HepG2 (cell line): Measurements from ENCODE around the gene AGBL2. TPM values are rescaled to one million over a fixed set of nuclear protein-coding genes. Genes with fewer than 3 reads are reported as not detected.
"Not testable (repeated sequence)": the region's sequence is repeated elsewhere in the genome, so short reads cannot be mapped to it uniquely, and the experiment has no call there.

ENCODE experiments used
- ATAC-seq: fragments of 200-7000 bp; cut with Tn5 transposase; 3 replicates; pipeline ENCODE4 v1.9.1; 2020; ENCODE audit warnings: mild to moderate bottlenecking, moderate library complexity
- BruUV-seq: library from RNA; stranded (reverse); fragments of 400-500 nt; replicated peaks from 2 replicates; lab custom pipeline; 2021; lab: Mats Ljungman, UMichigan
- CTCF ChIA-PET: fragments of 300-600 bp; formaldehyde crosslinking; extraction: SDS; loops from one replicate; lab custom pipeline; 2021; ENCODE audit warnings: low total read pairs, inconsistent platforms, low intra/inter-chr PET ratio; lab: Yijun Ruan, JAX
- POLR2A ChIA-PET: fragments of 350-600 bp; sonication (Branson Sonifier 250); formaldehyde crosslinking; loops from one replicate; lab custom pipeline; 2020; ENCODE audit warnings: antibody characterized with exemption, inconsistent platforms; lab: Yijun Ruan, JAX
- DNase-seq: peaks from one replicate; pipeline ENCODE4 v3.0.0-alpha.2; 2015; ENCODE audit warnings: low spot score
- FAIRE-seq: peaks from 3 replicates; lab custom pipeline; 2011; peaks lifted over from hg19 to GRCh38; lab: Jason Lieb, UNC
- H2AFZ ChIP-seq: one replicate; pipeline ENCODE4 v1.6.1; 2011; ENCODE audit warnings: low read length, inconsistent platforms
- H3K27ac ChIP-seq: fragments of 300-600 bp; 3 replicates; pipeline ENCODE4 v1.8.0; 2011; ENCODE audit warnings: mixed run types, mild to moderate bottlenecking, mixed read lengths, low read length, inconsistent platforms; ENCODE audit not compliant: insufficient read depth; ENCODE audit errors: extremely low read length
- H3K27me3 ChIP-seq, 2 experiments: fragments of 200-600 bp in 1 of 2; 2 replicates in 1 of 2; 3 replicates in 1 of 2; pipeline versions ENCODE4 v1.6.0 to v1.8.0; 2011; ENCODE audit warnings: low read length in 2 of 2, mild to moderate bottlenecking in 2 of 2, moderate library complexity in 2 of 2, inconsistent platforms in 1 of 2; ENCODE audit not compliant: insufficient read depth in 2 of 2, control insufficient read depth in 1 of 2
- H3K36me3 ChIP-seq, 2 experiments: fragments of 200-600 bp in 1 of 2; replicated peaks in 1 of 2; 2 replicates in 1 of 2; 3 replicates in 1 of 2; pipeline versions ENCODE4 v1.5.1 to v1.8.0; 2011; ENCODE audit warnings: low read length in 2 of 2, inconsistent platforms in 1 of 2; ENCODE audit not compliant: insufficient read depth in 2 of 2, control insufficient read depth in 1 of 2
- H3K4me1 ChIP-seq: 2 replicates; pipeline ENCODE4 v1.5.1; 2012; ENCODE audit warnings: low read length, inconsistent platforms; ENCODE audit not compliant: insufficient read depth
- H3K4me2 ChIP-seq: 2 replicates; pipeline ENCODE4 v1.6.0; 2011; ENCODE audit warnings: low read depth, low read length, inconsistent platforms
- H3K4me3 ChIP-seq, 3 experiments: fragments of 200-600 bp in 1 of 3; sonication (generic), shearing (Covaris generic) in 1 of 3; replicated peaks in 1 of 3; 2 replicates each; pipeline ENCODE4 v1.5.1; 2011 to 2016; ENCODE audit warnings: low read length in 3 of 3, inconsistent platforms in 2 of 3, low read depth in 2 of 3, mild to moderate bottlenecking in 2 of 3, control low read depth in 1 of 3, mixed read lengths in 1 of 3; ENCODE audit not compliant: insufficient read depth in 1 of 3
- H3K79me2 ChIP-seq: one replicate; pipeline ENCODE4 v1.6.1; 2011; ENCODE audit warnings: low read length, inconsistent platforms; ENCODE audit not compliant: insufficient read depth
- H3K9ac ChIP-seq: 2 replicates; pipeline ENCODE4 v1.6.0; 2011; ENCODE audit warnings: mild to moderate bottlenecking, low read depth, low read length, inconsistent platforms; ENCODE audit not compliant: insufficient read depth
- H3K9me3 ChIP-seq: 2 replicates; pipeline ENCODE4 v1.5.1; 2012; ENCODE audit warnings: mild to moderate bottlenecking, low read length
- H4K20me1 ChIP-seq: 2 replicates; pipeline ENCODE4 v1.6.0; 2011; ENCODE audit warnings: inconsistent platforms, mild to moderate bottlenecking, low read length, moderate library complexity; ENCODE audit not compliant: insufficient read depth
- RFXAP ChIP-seq: sonication (generic); formaldehyde crosslinking; IDR thresholded peaks from 2 replicates; pipeline ENCODE4 v1.4.0; 2020; ENCODE audit warnings: missing genetic modification reagents, borderline replicate concordance
- STAT5B ChIP-seq: sonication (generic); formaldehyde crosslinking; IDR thresholded peaks from 2 replicates; pipeline ENCODE4 v1.4.0; 2020; ENCODE audit warnings: missing genetic modification reagents
- ZBTB1 ChIP-seq: sonication (generic); formaldehyde crosslinking; IDR thresholded peaks from 2 replicates; pipeline ENCODE4 v1.4.0; 2020; ENCODE audit warnings: missing genetic modification reagents, borderline replicate concordance
- ZNF24 ChIP-seq: fragments of 450-650 bp; IDR thresholded peaks from 2 replicates; pipeline ENCODE4 v1.6.1; 2017; ENCODE audit warnings: antibody characterized with exemption, mild to moderate bottlenecking
- ZNF619 ChIP-seq: sonication (generic); formaldehyde crosslinking; IDR thresholded peaks from 2 replicates; pipeline ENCODE4 v1.4.0; 2020; ENCODE audit warnings: mild to moderate bottlenecking, missing genetic modification reagents
- ZNF672 ChIP-seq: sonication (generic); formaldehyde crosslinking; IDR thresholded peaks from 2 replicates; pipeline ENCODE4 v1.8.1; 2022; ENCODE audit warnings: missing genetic modification reagents
- ZSCAN30 ChIP-seq: sonication (generic); formaldehyde crosslinking; IDR thresholded peaks from 2 replicates; pipeline ENCODE4 v1.5.0; 2020; ENCODE audit warnings: mild to moderate bottlenecking, missing genetic modification reagents
- WGBS: methylation state at CpG from one replicate; pipeline ENCODE4 v1.1.6; 2017; ENCODE audit warnings: low lambda C conversion rate; 5-methylcytosine and 5-hydroxymethylcytosine counted together
- in situ Hi-C: cut with HindIII; loops from 2 replicates; pipeline ENCODE4 v1.10.0; 2017; ENCODE audit warnings: low pct_unique_long_range_greater_than_20kb; ENCODE audit not compliant: extremely low pct_ligation_motif_present
- intact Hi-C: fragments of 100-400 bp; cut with micrococcal nuclease; formaldehyde crosslinking; loops from one replicate; pipeline ENCODE4 v1.10.0; 2022; ENCODE audit not compliant: unreplicated experiment
- polyA plus RNA-seq, 8 experiments: library from polyadenylated mRNA; depleted of rRNA in 3 of 8; stranded (reverse) in 7 of 8; unstranded in 1 of 8; fragments of >200 nt; fragmentation: Illumina TruSeq in 4 of 8; extraction: Trizol in 4 of 8; gene quantifications; 2 replicates each; pipeline versions ENCODE4 v1.2.1 to v1.2.3, GENCODE V29; 2011 to 2016; ENCODE audit warnings: low read depth in 4 of 8, missing spikeins in 1 of 8, mixed read lengths in 1 of 8; ENCODE audit not compliant: insufficient read depth in 1 of 8
- total RNA-seq, 5 experiments: library from RNA; depleted of rRNA; stranded (reverse); fragments of >200 nt; fragmentation: Illumina TruSeq; extraction: Trizol; gene quantifications; 2 replicates each; pipeline ENCODE4 v1.2.3, GENCODE V29; 2016; ENCODE audit warnings: low read depth in 1 of 5
- TF ChIP-seq, protein P1 (sequence below): IDR thresholded peaks from 2 replicates; pipeline ENCODE4 v1.6.1; 2012; ENCODE audit warnings: low read depth, low read length, improper control_type of control experiment
- TF ChIP-seq, protein P2 (sequence below), 2 experiments: sonication (generic) in 1 of 2; formaldehyde crosslinking in 1 of 2; IDR thresholded peaks; 2 replicates each; pipeline versions ENCODE4 v1.4.0 to v1.6.1; 2018 to 2020; ENCODE audit warnings: missing genetic modification reagents in 2 of 2, borderline replicate concordance in 1 of 2, low read depth in 1 of 2, mild to moderate bottlenecking in 1 of 2, missing biosample characterization in 1 of 2
- TF ChIP-seq, protein P3 (sequence below): IDR thresholded peaks from 2 replicates; pipeline ENCODE4 v1.6.1; 2012; ENCODE audit warnings: low read length, improper control_type of control experiment

Gene AGBL2
- total and polyA plus RNA-seq, 2 of the 13 experiments (the other 11 are each of a cell fraction or from before 2014, with no cell fraction given), result 1.6 to 5.7 TPM

DNA sequence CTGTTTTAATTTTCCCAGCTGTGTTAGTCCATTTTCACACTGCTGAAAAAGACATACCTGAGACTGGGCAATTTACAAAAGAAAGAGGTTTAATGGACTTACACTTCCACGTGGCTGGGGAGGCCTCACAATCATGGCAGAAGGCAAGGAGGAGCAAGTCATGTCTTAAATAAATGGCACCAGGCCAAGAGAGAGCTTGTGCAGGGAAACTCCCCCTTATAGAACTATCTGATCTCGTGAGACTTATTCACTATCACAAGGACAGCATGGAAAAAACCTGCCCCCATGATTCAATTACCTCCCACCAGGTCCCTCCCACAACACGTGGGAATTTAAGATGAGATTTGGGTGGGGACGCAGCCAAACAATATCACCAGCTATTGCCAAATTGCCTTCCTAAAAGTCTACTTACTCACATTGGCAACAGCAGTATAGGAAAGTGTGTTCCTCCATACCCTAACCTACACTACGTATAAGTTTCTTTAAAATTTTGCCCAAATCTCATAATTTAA is 7.8 kb downstream of the AGBL2 start:
- H4K20me1 ChIP-seq, FAIRE-seq, H2AFZ ChIP-seq, H3K36me3 ChIP-seq, H3K4me3 ChIP-seq, H3K4me2 ChIP-seq, in situ Hi-C loops, H3K9ac ChIP-seq, BruUV-seq, H3K27me3 ChIP-seq, CTCF ChIA-PET, H3K27ac ChIP-seq, H3K9me3 ChIP-seq, POLR2A ChIA-PET, H3K79me2 ChIP-seq, DNase-seq, intact Hi-C loops, ATAC-seq: not testable (repeated sequence)
- H3K4me1 ChIP-seq, result peaks cover 11% of the 10 kb centered on the region
- WGBS, result 95% methylated on average over 5 of the region's 5 CpGs

DNA sequence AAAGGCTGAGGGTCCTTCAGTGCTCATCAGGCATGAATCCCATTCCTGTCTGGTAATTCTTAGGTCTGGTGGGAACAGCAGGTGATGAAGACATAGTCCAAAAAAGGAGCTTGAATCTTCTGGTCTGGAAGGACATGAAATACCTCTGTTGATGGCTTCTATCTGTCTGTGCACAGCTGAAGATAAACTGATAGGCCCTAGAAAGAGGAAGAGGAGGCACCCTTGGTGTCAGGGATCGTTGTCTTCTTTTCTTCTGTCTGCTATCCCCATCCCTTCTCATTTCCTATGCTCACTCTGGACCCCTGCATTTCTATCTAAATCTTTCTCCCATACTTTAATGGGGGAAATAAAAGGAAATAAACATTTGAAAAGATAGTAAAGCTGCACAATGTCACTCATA is 9.4 kb downstream of the AGBL2 start:
- intact Hi-C loops, result no loop called here
- POLR2A ChIA-PET, result interaction anchor here (1.4 kb wide), 1 partner anchor 9 kb away, joined by 4 read pairs; the partner anchor contains the start of gene AGBL2
- WGBS, result 80% methylated on average over 1 of the region's 1 CpG
- Histone ChIP-seq H3K9me3 (no peaks in the 10 kb centered on the region), H3K4me2 (no peak overlapping the region), H3K36me3 (no peaks in the 10 kb centered on the region), H3K4me3 (no peak overlapping the region), H3K9ac (no peak overlapping the region), H3K79me2 (no peaks in the 10 kb centered on the region), H3K4me1 (peaks cover 7% of the 10 kb centered on the region; the same call in 1 of the 2 replicates), H4K20me1 (no peaks in the 10 kb centered on the region), H3K27me3 (no peaks in the 10 kb centered on the region), H2AFZ (no peak overlapping the region), H3K27ac (no peak overlapping the region)
- CTCF ChIA-PET, result no interaction called here
- DNase-seq (no peak), FAIRE-seq (no peak), ATAC-seq (no peak)
- in situ Hi-C loops, result no loop called here
- no TSS peak for BruUV-seq
- TF ChIP-seq ZNF619 (CRISPR knock-in tag) (no peak), ZBTB1 (CRISPR knock-in tag) (no peak), ZNF672 (no peak), STAT5B (CRISPR knock-in tag) (no peak), ZSCAN30 (CRISPR knock-in tag) (no peak), RFXAP (CRISPR knock-in tag) (no peak), ZNF24 (no peak)
- TF ChIP-seq, protein P1, sequence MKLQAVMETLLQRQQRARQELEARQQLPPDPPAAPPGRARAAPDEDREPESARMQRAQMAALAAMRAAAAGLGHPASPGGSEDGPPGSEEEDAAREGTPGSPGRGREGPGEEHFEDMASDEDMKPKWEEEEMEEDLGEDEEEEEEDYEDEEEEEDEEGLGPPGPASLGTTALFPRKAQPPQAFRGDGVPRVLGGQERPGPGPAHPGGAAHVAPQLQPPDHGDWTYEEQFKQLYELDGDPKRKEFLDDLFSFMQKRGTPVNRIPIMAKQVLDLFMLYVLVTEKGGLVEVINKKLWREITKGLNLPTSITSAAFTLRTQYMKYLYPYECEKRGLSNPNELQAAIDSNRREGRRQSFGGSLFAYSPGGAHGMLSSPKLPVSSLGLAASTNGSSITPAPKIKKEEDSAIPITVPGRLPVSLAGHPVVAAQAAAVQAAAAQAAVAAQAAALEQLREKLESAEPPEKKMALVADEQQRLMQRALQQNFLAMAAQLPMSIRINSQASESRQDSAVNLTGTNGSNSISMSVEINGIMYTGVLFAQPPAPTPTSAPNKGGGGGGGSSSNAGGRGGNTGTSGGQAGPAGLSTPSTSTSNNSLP, result no peak
- TF ChIP-seq, protein P2, sequence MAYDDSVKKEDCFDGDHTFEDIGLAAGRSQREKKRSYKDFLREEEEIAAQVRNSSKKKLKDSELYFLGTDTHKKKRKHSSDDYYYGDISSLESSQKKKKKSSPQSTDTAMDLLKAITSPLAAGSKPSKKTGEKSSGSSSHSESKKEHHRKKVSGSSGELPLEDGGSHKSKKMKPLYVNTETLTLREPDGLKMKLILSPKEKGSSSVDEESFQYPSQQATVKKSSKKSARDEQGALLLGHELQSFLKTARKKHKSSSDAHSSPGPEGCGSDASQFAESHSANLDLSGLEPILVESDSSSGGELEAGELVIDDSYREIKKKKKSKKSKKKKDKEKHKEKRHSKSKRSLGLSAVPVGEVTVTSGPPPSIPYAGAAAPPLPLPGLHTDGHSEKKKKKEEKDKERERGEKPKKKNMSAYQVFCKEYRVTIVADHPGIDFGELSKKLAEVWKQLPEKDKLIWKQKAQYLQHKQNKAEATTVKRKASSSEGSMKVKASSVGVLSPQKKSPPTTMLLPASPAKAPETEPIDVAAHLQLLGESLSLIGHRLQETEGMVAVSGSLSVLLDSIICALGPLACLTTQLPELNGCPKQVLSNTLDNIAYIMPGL (CRISPR knock-in tag; IDR thresholded peaks at IDR 0.05; ENCODE audit: borderline replicate concordance in 1 of 2, low read depth in 1 of 2), result no peak
- TF ChIP-seq, protein P3, sequence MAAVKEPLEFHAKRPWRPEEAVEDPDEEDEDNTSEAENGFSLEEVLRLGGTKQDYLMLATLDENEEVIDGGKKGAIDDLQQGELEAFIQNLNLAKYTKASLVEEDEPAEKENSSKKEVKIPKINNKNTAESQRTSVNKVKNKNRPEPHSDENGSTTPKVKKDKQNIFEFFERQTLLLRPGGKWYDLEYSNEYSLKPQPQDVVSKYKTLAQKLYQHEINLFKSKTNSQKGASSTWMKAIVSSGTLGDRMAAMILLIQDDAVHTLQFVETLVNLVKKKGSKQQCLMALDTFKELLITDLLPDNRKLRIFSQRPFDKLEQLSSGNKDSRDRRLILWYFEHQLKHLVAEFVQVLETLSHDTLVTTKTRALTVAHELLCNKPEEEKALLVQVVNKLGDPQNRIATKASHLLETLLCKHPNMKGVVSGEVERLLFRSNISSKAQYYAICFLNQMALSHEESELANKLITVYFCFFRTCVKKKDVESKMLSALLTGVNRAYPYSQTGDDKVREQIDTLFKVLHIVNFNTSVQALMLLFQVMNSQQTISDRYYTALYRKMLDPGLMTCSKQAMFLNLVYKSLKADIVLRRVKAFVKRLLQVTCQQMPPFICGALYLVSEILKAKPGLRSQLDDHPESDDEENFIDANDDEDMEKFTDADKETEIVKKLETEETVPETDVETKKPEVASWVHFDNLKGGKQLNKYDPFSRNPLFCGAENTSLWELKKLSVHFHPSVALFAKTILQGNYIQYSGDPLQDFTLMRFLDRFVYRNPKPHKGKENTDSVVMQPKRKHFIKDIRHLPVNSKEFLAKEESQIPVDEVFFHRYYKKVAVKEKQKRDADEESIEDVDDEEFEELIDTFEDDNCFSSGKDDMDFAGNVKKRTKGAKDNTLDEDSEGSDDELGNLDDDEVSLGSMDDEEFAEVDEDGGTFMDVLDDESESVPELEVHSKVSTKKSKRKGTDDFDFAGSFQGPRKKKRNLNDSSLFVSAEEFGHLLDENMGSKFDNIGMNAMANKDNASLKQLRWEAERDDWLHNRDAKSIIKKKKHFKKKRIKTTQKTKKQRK, result no peak
